Right lobe of liver (tissue), 6 donors: ENCODE results near the gene PDE9A. TPM values are rescaled to one million over a fixed set of nuclear protein-coding genes. Genes with fewer than 3 reads are reported as not detected.

Experiments used
- ATAC-seq, 4 donors: fragments of 200-7000 bp; cut with Tn5 transposase; one replicate each; pipeline ENCODE4 v1.9.1; 2020; ENCODE audit warnings: mild to moderate bottlenecking in 4 of 4, moderate library complexity in 4 of 4
- DNase-seq, 3 donors: peaks; one replicate each; pipeline ENCODE4 v3.0.0-alpha.2; 2020
- H3K27ac ChIP-seq, 3 donors: fragments of 200-600 bp; one replicate each; pipeline ENCODE4 v1.8.0; 2022
- H3K27me3 ChIP-seq, 2 donors: fragments of 200-600 bp; one replicate each; pipeline ENCODE4 v1.8.0; 2022
- H3K36me3 ChIP-seq, 4 donors: fragments of 200-600 bp; sonication (generic) in 1 of 4; one replicate each; pipeline versions ENCODE4 v1.5.1 to v1.8.0; 2017 to 2022; ENCODE audit warnings: control low read depth in 1 of 4
- H3K4me1 ChIP-seq, 4 donors: fragments of 200-600 bp; sonication (generic) in 1 of 4; one replicate each; pipeline versions ENCODE4 v1.5.1 to v1.8.0; 2017 to 2022; ENCODE audit warnings: control low read depth in 1 of 4
- H3K4me3 ChIP-seq, 3 donors: fragments of 200-600 bp; one replicate each; pipeline ENCODE4 v1.8.0; 2022
- H3K9me3 ChIP-seq, 4 donors: fragments of 200-600 bp; sonication (generic) in 1 of 4; one replicate each; pipeline versions ENCODE4 v1.5.1 to v1.8.0; 2017 to 2022; ENCODE audit warnings: control low read depth in 1 of 4
- CTCF ChIP-seq, 4 donors: fragments of 200-600 bp in 3 of 4; fragments of 450-650 bp in 1 of 4; IDR thresholded peaks; one replicate each; pipeline versions ENCODE4 v1.5.1 to v1.8.0; 2016 to 2022; ENCODE audit warnings: antibody characterized with exemption in 4 of 4, mild to moderate bottlenecking in 2 of 4
- POLR2A ChIP-seq: fragments of 450-650 bp; IDR thresholded peaks from one replicate; pipeline ENCODE4 v1.6.1; 2017; ENCODE audit warnings: antibody characterized with exemption, mild to moderate bottlenecking
- WGBS: methylation state at CpG from one replicate; pipeline ENCODE4 v1.1.6; 2018; ENCODE audit warnings: low coverage, low lambda C conversion rate; ENCODE audit not compliant: insufficient coverage; ENCODE audit errors: missing lambda C conversion rate; 5-methylcytosine and 5-hydroxymethylcytosine counted together
- intact Hi-C, 2 donors: fragments of 100-400 bp; cut with DNase I; formaldehyde crosslinking; loops; one replicate each; pipeline versions ENCODE4 v1.11.2 to v1.14.1; 2022
- total RNA-seq, 6 experiments: library from RNA; depleted of rRNA in 2 of 6; stranded (reverse); fragments of >200 nt in 2 of 6; fragmentation: NEBNext Ultra II Directional in 3 of 6; extraction: Animal tissue kit (Norgen Biotek cat#: 25700) in 3 of 6; gene quantifications; one replicate each; pipeline versions ENCODE4 v1.1.0 to v1.2.4, GENCODE V29; 2016 to 2023
- donor health status: DM: no; HTN: yes; CAD: no.
- donor health status: DM: no; HTN: no; CAD: no.
- donor health status: DM: no; HTN: no; CAD: no.
- donor health status: DM: no; HTN: yes; CAD: no.
- donor health status: DM: no; HTN: yes; CAD: no.

PDE9A gene
- total RNA-seq, 6 experiments from 2014 or later = 1.1 to 5.9 (median 3.3) TPM

- intact Hi-C loops = no loop called here
- H3K9me3 ChIP-seq = no peaks in the 10 kb centered on the region
- H3K4me3 ChIP-seq = no peak overlapping the region
- peaks cover 0 to 11% (median 0%) of the 10 kb centered on the region in 4 donors for H3K4me1 ChIP-seq
- TF ChIP-seq POLR2A = no peak
- no peak for TF ChIP-seq CTCF (IDR thresholded peaks at IDR 0.05)
- DNase-seq (peak in 1 of 3 donors; percentile 46), ATAC-seq (peak in 2 of 4 donors; percentile 19 to 46)
- 51% methylated on average over 6 of the region's 15 CpGs for WGBS
- H3K36me3 ChIP-seq = no peaks in the 10 kb centered on the region
- no peaks in the 10 kb centered on the region for H3K27me3 ChIP-seq
- H3K27ac ChIP-seq = no peak overlapping the region
Observed at GRCh38 chr21:42621166-42621818, 32.1 kb upstream of the PDE9A start.

GRCh38 chr21:42621819-42622177, 31.6 kb upstream of the PDE9A start:
- H3K27me3 ChIP-seq = no peaks in the 10 kb centered on the region
- intact Hi-C loops = no loop called here
- H3K36me3 ChIP-seq = no peaks in the 10 kb centered on the region
- no peak for DNase-seq
- WGBS = 69% methylated on average over 6 of the region's 9 CpGs
- H3K4me1 ChIP-seq = peaks cover 0 to 11% (median 0%) of the 10 kb centered on the region in 4 donors
- H3K9me3 ChIP-seq = no peaks in the 10 kb centered on the region
- ATAC-seq = no peak
- TF ChIP-seq CTCF (IDR thresholded peaks at IDR 0.05) (no peak), POLR2A (no peak)
- no peak overlapping the region for H3K27ac ChIP-seq
- no peak overlapping the region for H3K4me3 ChIP-seq

- H3K4me1 ChIP-seq = peaks cover 0 to 11% (median 0%) of the 10 kb centered on the region in 4 donors
- 91% methylated on average over 7 of the region's 7 CpGs for WGBS
- TF ChIP-seq POLR2A (no peak), CTCF (IDR thresholded peaks at IDR 0.05) (no peak)
- DNase-seq (no peak), ATAC-seq (no peak)
- no peaks in the 10 kb centered on the region for H3K9me3 ChIP-seq
- no peak overlapping the region for H3K4me3 ChIP-seq
- H3K27me3 ChIP-seq = no peaks in the 10 kb centered on the region
- H3K27ac ChIP-seq = no peak overlapping the region
- H3K36me3 ChIP-seq = no peaks in the 10 kb centered on the region
- intact Hi-C loops = no loop called here
Observed at GRCh38 chr21:42622284-42622683, 31.1 kb upstream of the PDE9A start.

- H3K4me1 ChIP-seq = peaks cover 0 to 11% (median 0%) of the 10 kb centered on the region in 4 donors
- H3K36me3 ChIP-seq = no peaks in the 10 kb centered on the region
- no peaks in the 10 kb centered on the region for H3K27me3 ChIP-seq
- H3K27ac ChIP-seq = peak overlapping the region in 1 of 3 donors; percentile 71
- ATAC-seq (no peak), DNase-seq (no peak)
- no peaks in the 10 kb centered on the region for H3K9me3 ChIP-seq
- TF ChIP-seq CTCF (IDR thresholded peaks at IDR 0.05) (no peak), POLR2A (no peak)
- intact Hi-C loops = no loop called here
- WGBS = 94% methylated on average over 6 of the region's 7 CpGs
- no peak overlapping the region for H3K4me3 ChIP-seq
Observed at GRCh38 chr21:42623694-42624093, 29.7 kb upstream of the PDE9A start.
